GM13977 (cell line): ENCODE results near the gene RAB1B.
A peak's percentile ranks its signal among the peaks of the same experiment; 100 is the strongest.
"Not testable (repeated sequence)": the region's sequence is repeated elsewhere in the genome, so short reads cannot be mapped to it uniquely, and the experiment has no call there.

Experiments
- DNase-seq: peaks from one replicate; pipeline ENCODE4 v3.0.0; 2012; ENCODE audit warnings: low spot score
- in situ Hi-C: fragments of 300-500 bp; cut with MboI; formaldehyde crosslinking; loops from one replicate; pipeline ENCODE4 v1.12.0; 2022; ENCODE audit warnings: low sequenced_read_pairs, low pct_unique_long_range_greater_than_20kb, mixed read lengths, inconsistent platforms; ENCODE audit not compliant: unreplicated experiment
- TF ChIP-seq, protein P1 (sequence below): IDR thresholded peaks from 2 replicates; pipeline ENCODE4 v1.5.1; 2012; ENCODE audit warnings: mild to moderate bottlenecking, control low read depth; ENCODE audit not compliant: insufficient read depth; ENCODE audit errors: extremely low read depth, missing control alignments

Gene RAB1B

DNA sequence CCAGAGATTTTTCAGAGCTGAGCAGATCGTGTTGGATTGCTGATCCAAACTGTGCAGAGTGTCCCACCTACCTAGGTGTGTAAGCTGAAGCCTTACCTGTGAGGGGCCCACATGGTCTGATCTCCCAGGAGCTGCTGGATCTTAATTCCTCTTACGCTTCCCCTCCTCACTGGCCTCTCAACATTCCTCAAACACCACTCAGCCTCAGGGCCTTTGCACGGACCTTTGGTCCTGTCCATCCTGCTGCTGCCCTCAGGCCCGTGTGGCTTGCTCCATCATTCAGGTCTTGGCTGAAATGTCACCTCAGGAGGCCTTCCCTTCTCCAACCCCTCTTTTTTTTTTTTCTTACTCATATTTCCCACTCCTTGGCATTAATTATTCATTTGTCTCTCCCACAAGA is 21.1 kb upstream of the RAB1B start:
- TF ChIP-seq, protein P1, sequence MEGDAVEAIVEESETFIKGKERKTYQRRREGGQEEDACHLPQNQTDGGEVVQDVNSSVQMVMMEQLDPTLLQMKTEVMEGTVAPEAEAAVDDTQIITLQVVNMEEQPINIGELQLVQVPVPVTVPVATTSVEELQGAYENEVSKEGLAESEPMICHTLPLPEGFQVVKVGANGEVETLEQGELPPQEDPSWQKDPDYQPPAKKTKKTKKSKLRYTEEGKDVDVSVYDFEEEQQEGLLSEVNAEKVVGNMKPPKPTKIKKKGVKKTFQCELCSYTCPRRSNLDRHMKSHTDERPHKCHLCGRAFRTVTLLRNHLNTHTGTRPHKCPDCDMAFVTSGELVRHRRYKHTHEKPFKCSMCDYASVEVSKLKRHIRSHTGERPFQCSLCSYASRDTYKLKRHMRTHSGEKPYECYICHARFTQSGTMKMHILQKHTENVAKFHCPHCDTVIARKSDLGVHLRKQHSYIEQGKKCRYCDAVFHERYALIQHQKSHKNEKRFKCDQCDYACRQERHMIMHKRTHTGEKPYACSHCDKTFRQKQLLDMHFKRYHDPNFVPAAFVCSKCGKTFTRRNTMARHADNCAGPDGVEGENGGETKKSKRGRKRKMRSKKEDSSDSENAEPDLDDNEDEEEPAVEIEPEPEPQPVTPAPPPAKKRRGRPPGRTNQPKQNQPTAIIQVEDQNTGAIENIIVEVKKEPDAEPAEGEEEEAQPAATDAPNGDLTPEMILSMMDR, result no peak
- DNase-seq, result no peak
- in situ Hi-C loops, result no loop called here

GRCh38 chr11:66247801-66248200 is 20.6 kb upstream of the RAB1B start:
- DNase-seq, result no peak
- TF ChIP-seq, protein P1, result no peak
- in situ Hi-C loops, result no loop called here

GRCh38 chr11:66248903-66249302 is 19.5 kb upstream of the RAB1B start:
- TF ChIP-seq, protein P1, result no peak
- DNase-seq, result no peak
- in situ Hi-C loops, result no loop called here

GRCh38 chr11:66251809-66252208 is 16.6 kb upstream of the RAB1B start:
- TF ChIP-seq, protein P1, result no peak
- in situ Hi-C loops, result no loop called here
- DNase-seq, result no peak

GRCh38 chr11:66253081-66253480 is 15.4 kb upstream of the RAB1B start:
- in situ Hi-C loops, DNase-seq: not testable (repeated sequence)

- peak; percentile 59 for DNase-seq
- TF ChIP-seq, protein P1, result no peak
- in situ Hi-C loops, result no loop called here
These were observed 10.0 kb upstream of the RAB1B start for GRCh38 chr11:66258473-66258893.

GRCh38 chr11:66259225-66259624 is 9.2 kb upstream of the RAB1B start:
- in situ Hi-C loops, result no loop called here
- TF ChIP-seq, protein P1, result no peak
- no peak for DNase-seq
